ENCODE results near the gene ZC3H4. TPM values are rescaled to one million over a fixed set of nuclear protein-coding genes. Genes with fewer than 3 reads are reported as not detected.
A peak's percentile ranks its signal among the peaks of the same experiment; 100 is the strongest.

The ZC3H4 gene
- total RNA-seq, 1 experiment from 2014 or later = 51.9 TPM

DNA sequence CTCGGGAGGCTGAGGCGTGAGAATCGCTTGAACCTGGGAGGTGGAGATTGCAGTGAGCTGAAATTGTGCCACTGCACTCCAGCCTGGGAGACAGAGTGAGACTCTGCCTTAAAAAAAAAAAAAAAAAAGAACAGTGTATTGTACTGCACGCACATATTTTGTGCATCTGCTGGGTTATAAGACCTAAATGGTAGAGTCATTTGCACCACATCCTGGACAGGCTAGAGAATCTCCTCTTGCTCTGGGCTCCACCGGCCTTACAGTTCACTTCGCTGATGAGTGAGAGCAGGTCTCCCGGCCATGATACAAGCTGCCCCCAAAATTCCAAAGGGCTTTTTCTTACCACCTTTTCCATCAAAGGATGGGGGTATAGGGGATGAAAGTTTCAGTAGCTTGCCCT is 9.8 kb upstream of the ZC3H4 start:
- CTCF ChIA-PET = interaction anchor here (0.6 to 1.5 kb wide), 2 partner anchors 16 to 44 kb away, joined by 3 to 4 read pairs; no protein-coding TSS in a partner anchor
- no peak overlapping the region for H2AFZ ChIP-seq

DNA sequence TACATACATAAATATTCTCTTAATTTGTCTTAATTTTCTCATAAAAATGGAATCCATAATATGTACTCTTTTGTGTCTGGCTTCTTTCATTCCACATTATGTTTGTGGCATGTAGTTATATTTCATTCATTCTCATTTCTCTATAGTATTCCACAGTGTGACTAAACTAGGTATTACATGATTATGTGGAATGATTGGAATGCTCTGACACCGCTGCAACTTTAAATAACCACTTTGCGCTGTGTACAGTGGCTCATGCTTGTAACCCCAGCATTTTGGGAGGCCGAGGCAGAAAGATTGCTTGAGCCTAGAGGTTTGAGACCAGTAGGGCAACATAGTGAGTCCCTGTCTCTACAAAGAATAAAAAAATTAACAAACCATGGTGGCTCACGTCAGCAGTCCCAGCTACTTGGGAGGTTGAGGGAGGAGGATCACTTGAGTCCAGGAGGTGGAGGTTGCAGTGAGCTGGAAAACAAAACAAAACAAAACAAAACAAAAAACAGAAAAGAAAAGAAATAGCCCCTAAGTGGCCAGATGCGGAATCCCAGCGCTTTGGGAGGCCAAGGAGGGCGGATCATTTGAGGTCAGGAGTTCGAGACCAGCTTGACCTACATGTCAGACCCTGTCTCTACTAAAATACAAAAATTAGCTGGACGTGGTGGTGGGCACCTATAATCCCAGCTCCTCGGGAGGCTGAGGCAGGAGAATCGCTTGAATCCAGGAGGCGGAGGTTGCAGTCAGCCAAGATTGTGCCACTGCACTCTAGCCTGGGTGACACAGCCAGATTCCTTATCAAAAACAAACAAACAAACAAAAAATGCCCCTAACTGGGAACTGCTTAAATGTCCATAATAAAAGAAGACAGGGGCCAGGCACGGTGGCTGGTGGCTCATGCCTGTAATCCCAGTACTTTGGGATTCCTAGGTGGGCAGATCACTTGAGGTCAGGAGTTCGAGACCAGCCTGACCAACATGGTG is 9.1 kb upstream of the ZC3H4 start:
- H3K9me3 ChIP-seq (ENCODE audit: insufficient read depth, low read depth) = no peaks in the 10 kb centered on the region
- peaks cover 36% of the 10 kb centered on the region for H3F3A ChIP-seq (ENCODE audit: insufficient read depth, low read depth)
- DNase-seq = peak; percentile 42 to 91
- H3K79me2 ChIP-seq (ENCODE audit: low read depth) = no peaks in the 10 kb centered on the region
- no TSS peak for BruUV-seq (replicated peaks)
- POLR2A ChIA-PET (ENCODE audit: unreplicated experiment) = interaction anchor here (1.1 kb wide), 1 partner anchor 9 kb away, joined by 9 read pairs; the partner anchor contains the start of gene ZC3H4
- no peak for TF ChIP-seq EZH2 (IDR thresholded peaks at IDR 0.05; ENCODE audit: low read depth)
- TF ChIP-seq, protein P1, sequence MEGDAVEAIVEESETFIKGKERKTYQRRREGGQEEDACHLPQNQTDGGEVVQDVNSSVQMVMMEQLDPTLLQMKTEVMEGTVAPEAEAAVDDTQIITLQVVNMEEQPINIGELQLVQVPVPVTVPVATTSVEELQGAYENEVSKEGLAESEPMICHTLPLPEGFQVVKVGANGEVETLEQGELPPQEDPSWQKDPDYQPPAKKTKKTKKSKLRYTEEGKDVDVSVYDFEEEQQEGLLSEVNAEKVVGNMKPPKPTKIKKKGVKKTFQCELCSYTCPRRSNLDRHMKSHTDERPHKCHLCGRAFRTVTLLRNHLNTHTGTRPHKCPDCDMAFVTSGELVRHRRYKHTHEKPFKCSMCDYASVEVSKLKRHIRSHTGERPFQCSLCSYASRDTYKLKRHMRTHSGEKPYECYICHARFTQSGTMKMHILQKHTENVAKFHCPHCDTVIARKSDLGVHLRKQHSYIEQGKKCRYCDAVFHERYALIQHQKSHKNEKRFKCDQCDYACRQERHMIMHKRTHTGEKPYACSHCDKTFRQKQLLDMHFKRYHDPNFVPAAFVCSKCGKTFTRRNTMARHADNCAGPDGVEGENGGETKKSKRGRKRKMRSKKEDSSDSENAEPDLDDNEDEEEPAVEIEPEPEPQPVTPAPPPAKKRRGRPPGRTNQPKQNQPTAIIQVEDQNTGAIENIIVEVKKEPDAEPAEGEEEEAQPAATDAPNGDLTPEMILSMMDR (conservative IDR thresholded peaks at IDR 0.05) = no peak
- no peak overlapping the region for H2AFZ ChIP-seq
- CTCF ChIA-PET = interaction anchor here (0.6 to 1.5 kb wide), 5 partner anchors 15 to 1853 kb away, joined by 3 to 6 read pairs (median 4); no protein-coding TSS in a partner anchor
- H3K4me3 ChIP-seq = no peak overlapping the region
- intact Hi-C loops (cut with micrococcal nuclease; ENCODE audit: unreplicated experiment) = loop anchor here (1.0 to 10.0 kb wide), 2 partner anchors 9 to 268 kb away; partner anchors contain the start of genes AP2S1 and ZC3H4
- H3K4me2 ChIP-seq = peak overlapping the region; percentile 39
- no peaks in the 10 kb centered on the region for H3K9me2 ChIP-seq (ENCODE audit: insufficient read depth)
- H3K27ac ChIP-seq = peak overlapping the region; percentile 65
- no peaks in the 10 kb centered on the region for H3K27me3 ChIP-seq (ENCODE audit: insufficient read depth, low read depth)
- peaks cover 54% of the 10 kb centered on the region for H3K4me1 ChIP-seq (replicated peaks; ENCODE audit: insufficient read depth)
- H4K20me1 ChIP-seq (ENCODE audit: insufficient read depth) = no peaks in the 10 kb centered on the region
- no peaks in the 10 kb centered on the region for H3K36me3 ChIP-seq (ENCODE audit: low read depth)

More for the DNA sequence above, 9.8 kb upstream of the ZC3H4 start:
- H3K27ac ChIP-seq = no peak overlapping the region
- no peak overlapping the region for H3K4me3 ChIP-seq
- no peaks in the 10 kb centered on the region for H3K36me3 ChIP-seq (ENCODE audit: low read depth)
- H3K4me2 ChIP-seq = 0 out of 2 replicates have a peak overlapping the region, but pooled peaks have one; percentile 39
- TF ChIP-seq, protein P1 (conservative IDR thresholded peaks at IDR 0.05) = no peak
- no peak for TF ChIP-seq EZH2 (IDR thresholded peaks at IDR 0.05; ENCODE audit: low read depth)
- H3K9me2 ChIP-seq (ENCODE audit: insufficient read depth) = no peaks in the 10 kb centered on the region
- H4K20me1 ChIP-seq (ENCODE audit: insufficient read depth) = no peaks in the 10 kb centered on the region
- H3F3A ChIP-seq (ENCODE audit: insufficient read depth, low read depth) = peaks cover 36% of the 10 kb centered on the region
- intact Hi-C loops (cut with micrococcal nuclease; ENCODE audit: unreplicated experiment) = loop anchor here (10.0 kb wide), 1 partner anchor 269 kb away; the partner anchor contains the start of gene AP2S1
- no peaks in the 10 kb centered on the region for H3K79me2 ChIP-seq (ENCODE audit: low read depth)
- H3K27me3 ChIP-seq (ENCODE audit: insufficient read depth, low read depth) = no peaks in the 10 kb centered on the region
- H3K4me1 ChIP-seq (replicated peaks; ENCODE audit: insufficient read depth) = peaks cover 54% of the 10 kb centered on the region
- DNase-seq = no peak
- BruUV-seq (replicated peaks) = no TSS peak
- no peaks in the 10 kb centered on the region for H3K9me3 ChIP-seq (ENCODE audit: insufficient read depth, low read depth)
- POLR2A ChIA-PET (ENCODE audit: unreplicated experiment) = interaction anchor here (0.6 kb wide), 1 partner anchor 44 kb away, joined by 13 read pairs; no protein-coding TSS in a partner anchor

DNA sequence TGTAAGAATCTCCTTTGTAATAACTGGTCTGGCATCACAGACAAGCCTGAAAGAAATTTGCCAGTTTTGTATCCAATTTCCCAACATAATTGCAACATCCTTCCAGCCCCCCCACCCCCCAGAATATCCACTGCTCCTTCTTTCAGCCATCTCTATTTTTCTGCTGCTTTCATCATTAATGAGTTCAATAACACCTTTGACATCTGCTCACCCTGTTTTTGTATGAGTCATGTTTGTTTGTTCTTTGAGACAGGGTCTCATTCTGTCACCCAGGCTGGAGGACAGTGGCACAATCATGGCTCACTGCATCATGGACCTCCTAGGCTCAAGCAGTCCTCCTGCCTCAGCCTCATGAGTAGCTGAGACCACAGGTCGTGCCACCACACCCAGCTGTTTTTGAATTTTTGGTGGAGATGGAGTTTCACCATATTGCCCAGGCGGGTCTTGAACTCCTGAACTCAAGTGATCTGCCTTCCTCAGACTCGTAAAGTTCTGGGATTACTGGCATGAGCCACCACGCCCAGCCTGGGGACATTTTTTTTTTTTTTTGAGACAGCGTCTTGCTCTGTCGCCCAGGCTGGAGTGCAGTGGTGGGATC is 7.0 kb upstream of the ZC3H4 start:
- Histone ChIP-seq H3K4me3 (no peak overlapping the region), H4K20me1 (ENCODE audit: insufficient read depth) (no peaks in the 10 kb centered on the region), H3K36me3 (ENCODE audit: low read depth) (no peaks in the 10 kb centered on the region), H3K27me3 (ENCODE audit: insufficient read depth, low read depth) (no peaks in the 10 kb centered on the region), H2AFZ (no peak overlapping the region), H3K9me2 (ENCODE audit: insufficient read depth) (no peaks in the 10 kb centered on the region), H3K4me2 (peak overlapping the region; percentile 32; the same call in 1 of the 2 replicates), H3F3A (ENCODE audit: insufficient read depth, low read depth) (peaks cover 44% of the 10 kb centered on the region), H3K79me2 (ENCODE audit: low read depth) (no peaks in the 10 kb centered on the region), H3K4me1 (replicated peaks; ENCODE audit: insufficient read depth) (peaks cover 54% of the 10 kb centered on the region), H3K9me3 (ENCODE audit: insufficient read depth, low read depth) (no peaks in the 10 kb centered on the region), H3K27ac (peak overlapping the region; percentile 41; the same call in 1 of the 2 replicates)
- peak in 1 of 2 experiments; percentile 64 for DNase-seq
- POLR2A ChIA-PET (ENCODE audit: unreplicated experiment) = no interaction called here
- CTCF ChIA-PET = interaction anchor here (0.6 kb wide), 1 partner anchor 40 kb away, joined by 4 read pairs; no protein-coding TSS in a partner anchor
- no peak for TF ChIP-seq EZH2 (IDR thresholded peaks at IDR 0.05; ENCODE audit: low read depth)
- TF ChIP-seq, protein P1 (conservative IDR thresholded peaks at IDR 0.05) = no peak
- intact Hi-C loops (cut with micrococcal nuclease; ENCODE audit: unreplicated experiment) = loop anchor here (10.0 kb wide), 1 partner anchor 266 kb away; the partner anchor contains the start of gene AP2S1
- BruUV-seq (replicated peaks) = no TSS peak

All from PC-9 (cell line).